Esophagus squamous epithelium (tissue), 4 donors: ENCODE data around the gene CYP2A13.

ENCODE experiments used
- POLR2A ChIP-seq, 4 donors: fragments of 450-650 bp; IDR thresholded peaks; one replicate each; pipeline ENCODE4 v1.6.1; 2017; ENCODE audit warnings: antibody characterized with exemption in 4 of 4, mild to moderate bottlenecking in 4 of 4, moderate library complexity in 3 of 4
- TF ChIP-seq, protein P1 (sequence below), 6 experiments: fragments of 450-650 bp in 4 of 6; fragments of 200-600 bp in 2 of 6; sonication (generic) in 2 of 6; IDR thresholded peaks; one replicate each; pipeline ENCODE4 v1.5.1; 2016 to 2019; ENCODE audit warnings: antibody characterized with exemption in 6 of 6, mild to moderate bottlenecking in 4 of 6, moderate library complexity in 4 of 6

GRCh38 chr19:41096353-41096752 is 8.1 kb downstream of the CYP2A13 start:
- TF ChIP-seq, protein P1, sequence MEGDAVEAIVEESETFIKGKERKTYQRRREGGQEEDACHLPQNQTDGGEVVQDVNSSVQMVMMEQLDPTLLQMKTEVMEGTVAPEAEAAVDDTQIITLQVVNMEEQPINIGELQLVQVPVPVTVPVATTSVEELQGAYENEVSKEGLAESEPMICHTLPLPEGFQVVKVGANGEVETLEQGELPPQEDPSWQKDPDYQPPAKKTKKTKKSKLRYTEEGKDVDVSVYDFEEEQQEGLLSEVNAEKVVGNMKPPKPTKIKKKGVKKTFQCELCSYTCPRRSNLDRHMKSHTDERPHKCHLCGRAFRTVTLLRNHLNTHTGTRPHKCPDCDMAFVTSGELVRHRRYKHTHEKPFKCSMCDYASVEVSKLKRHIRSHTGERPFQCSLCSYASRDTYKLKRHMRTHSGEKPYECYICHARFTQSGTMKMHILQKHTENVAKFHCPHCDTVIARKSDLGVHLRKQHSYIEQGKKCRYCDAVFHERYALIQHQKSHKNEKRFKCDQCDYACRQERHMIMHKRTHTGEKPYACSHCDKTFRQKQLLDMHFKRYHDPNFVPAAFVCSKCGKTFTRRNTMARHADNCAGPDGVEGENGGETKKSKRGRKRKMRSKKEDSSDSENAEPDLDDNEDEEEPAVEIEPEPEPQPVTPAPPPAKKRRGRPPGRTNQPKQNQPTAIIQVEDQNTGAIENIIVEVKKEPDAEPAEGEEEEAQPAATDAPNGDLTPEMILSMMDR (IDR thresholded peaks at IDR 0.05), result no peak
- TF ChIP-seq POLR2A (IDR thresholded peaks at IDR 0.05), result no peak
